ENCODE measurements around the gene TRIM74. TPM values are rescaled to one million over a fixed set of nuclear protein-coding genes. Genes with fewer than 3 reads are reported as not detected.

TRIM74 gene
- total RNA-seq, 4 donors from 2014 or later: 1.0 TPM; not detected in 2

GRCh38 chr7:72925546-72926120 is 43.6 kb downstream of the TRIM74 start:
- WGBS, 2 donors: 1 to 2% methylated on average over 7 to 10 of the region's 35 CpGs
- Histone ChIP-seq H3K36me3 (peaks cover 16 to 28% of the 10 kb centered on the region in 2 donors), H3K4me1 (peaks cover 10 to 12% of the 10 kb centered on the region in 2 donors), H3K9me3 (no peaks in the 10 kb centered on the region), H3K27ac (peak overlapping the region in 2 of 3 donors; percentile 73 to 90), H3K27me3 (no peaks in the 10 kb centered on the region), H3K4me3 (replicated peaks in 1 of 3) (peak overlapping the region in 2 of 3 donors; percentile 80 to 82)
- DNase-seq: no peak
- intact Hi-C loops (cut with DNase I): loop anchor here (10.0 kb wide), 1 partner anchor 101 kb away; the partner anchor contains the start of gene TYW1B
- no peak for TF ChIP-seq CTCF (IDR thresholded peaks at IDR 0.05)
- no peak for TF ChIP-seq POLR2A (IDR thresholded peaks at IDR 0.05)

GRCh38 chr7:72924733-72925545 is 44.3 kb downstream of the TRIM74 start, which contains the start of gene POM121:
TSS of gene POM121 (plus strand) at chr7:72925095. CDS start at chr7:72925122, 27 bp downstream.
- TF ChIP-seq CTCF (IDR thresholded peaks at IDR 0.05): peak in 1 of 6 experiments; percentile 11
- peak in 1 of 2 donors; percentile 70 for TF ChIP-seq POLR2A (IDR thresholded peaks at IDR 0.05)
- no peaks in the 10 kb centered on the region for H3K9me3 ChIP-seq
- peak within 1 kb of the TSS; percentile 4 to 82 (median 80) for H3K4me3 ChIP-seq (replicated peaks in 1 of 3)
- intact Hi-C loops (cut with DNase I): loop anchor here (10.0 kb wide), 1 partner anchor 100 kb away; the partner anchor contains the start of gene TYW1B
- peaks cover 10 to 12% of the 10 kb centered on the region in 2 donors for H3K4me1 ChIP-seq
- peak within 1 kb of the TSS; percentile 69 to 90 (median 73) for H3K27ac ChIP-seq
- no peaks in the 10 kb centered on the region for H3K27me3 ChIP-seq
- DNase-seq: peak; percentile 78 to 82
- 0% methylated on average over 13 to 23 of the region's 91 CpGs for WGBS, 2 donors
- peaks cover 9 to 21% of the 10 kb centered on the region in 2 donors for H3K36me3 ChIP-seq

- intact Hi-C loops (cut with DNase I): loop anchor here (10.0 kb wide), 1 partner anchor 100 kb away; the partner anchor contains the start of gene TYW1B
- Histone ChIP-seq H3K27me3 (no peaks in the 10 kb centered on the region), H3K4me1 (peaks cover 10 to 12% of the 10 kb centered on the region in 2 donors), H3K9me3 (no peaks in the 10 kb centered on the region), H3K36me3 (peaks cover 8 to 17% of the 10 kb centered on the region in 2 donors), H3K4me3 (replicated peaks in 1 of 3) (peak overlapping the region; percentile 4 to 82 (median 80)), H3K27ac (peak overlapping the region; percentile 69 to 90 (median 73))
- TF ChIP-seq CTCF (IDR thresholded peaks at IDR 0.05) (no peak), POLR2A (IDR thresholded peaks at IDR 0.05) (no peak)
- WGBS, 2 donors: 0 to 1% methylated on average over 5 of the region's 5 CpGs
- DNase-seq: no peak
Observed at GRCh38 chr7:72924386-72924732, 44.9 kb downstream of the TRIM74 start.

- no peaks in the 10 kb centered on the region for H3K27me3 ChIP-seq
- no peaks in the 10 kb centered on the region for H3K36me3 ChIP-seq
- no peaks in the 10 kb centered on the region for H3K9me3 ChIP-seq
- TF ChIP-seq CTCF (IDR thresholded peaks at IDR 0.05) (no peak), POLR2A (IDR thresholded peaks at IDR 0.05) (no peak)
- WGBS, 2 donors: 94 to 96% methylated on average over 4 of the region's 4 CpGs
- intact Hi-C loops (cut with DNase I): no loop called here
- DNase-seq: no peak
- H3K27ac ChIP-seq: no peak overlapping the region
- H3K4me1 ChIP-seq: peaks cover 2 to 5% of the 10 kb centered on the region in 2 donors
- no peak overlapping the region for H3K4me3 ChIP-seq (replicated peaks in 1 of 3)
Observed at GRCh38 chr7:72919256-72919775, 50.0 kb downstream of the TRIM74 start.

Data from thyroid gland (tissue), 4 donors.